ENCODE measurements around the gene FOXF1.

FOXF1 gene

GRCh38 chr16:86476956-86477534, 33.3 kb upstream of the FOXF1 start:
- Histone ChIP-seq H3K79me2 (ENCODE audit: insufficient read depth, low read length) (no peaks in the 10 kb centered on the region), H3K9me3 (ENCODE audit: insufficient read depth, low read length, severe bottlenecking) (peaks cover 2% of the 10 kb centered on the region), H4K20me1 (ENCODE audit: insufficient read depth, low read length) (no peaks in the 10 kb centered on the region), H2AFZ (ENCODE audit: low read depth, low read length) (no peak overlapping the region), H3K36me3 (ENCODE audit: insufficient read depth, low read length) (no peaks in the 10 kb centered on the region), H3K27ac (ENCODE audit: low read length) (no peak overlapping the region), H3K27me3 (ENCODE audit: insufficient read depth, low read length, poor library complexity) (peaks cover 4% of the 10 kb centered on the region), H3K4me1 (ENCODE audit: insufficient read depth, low read length) (no peaks in the 10 kb centered on the region), H3K4me2 (ENCODE audit: insufficient read depth, low read length) (no peak overlapping the region), H3K9ac (ENCODE audit: low read depth, low read length) (no peak overlapping the region), H3K4me3 (ENCODE audit: low read depth in 1 of 2, low read length in 2 of 2) (no peak overlapping the region)
- TF ChIP-seq, protein P1, sequence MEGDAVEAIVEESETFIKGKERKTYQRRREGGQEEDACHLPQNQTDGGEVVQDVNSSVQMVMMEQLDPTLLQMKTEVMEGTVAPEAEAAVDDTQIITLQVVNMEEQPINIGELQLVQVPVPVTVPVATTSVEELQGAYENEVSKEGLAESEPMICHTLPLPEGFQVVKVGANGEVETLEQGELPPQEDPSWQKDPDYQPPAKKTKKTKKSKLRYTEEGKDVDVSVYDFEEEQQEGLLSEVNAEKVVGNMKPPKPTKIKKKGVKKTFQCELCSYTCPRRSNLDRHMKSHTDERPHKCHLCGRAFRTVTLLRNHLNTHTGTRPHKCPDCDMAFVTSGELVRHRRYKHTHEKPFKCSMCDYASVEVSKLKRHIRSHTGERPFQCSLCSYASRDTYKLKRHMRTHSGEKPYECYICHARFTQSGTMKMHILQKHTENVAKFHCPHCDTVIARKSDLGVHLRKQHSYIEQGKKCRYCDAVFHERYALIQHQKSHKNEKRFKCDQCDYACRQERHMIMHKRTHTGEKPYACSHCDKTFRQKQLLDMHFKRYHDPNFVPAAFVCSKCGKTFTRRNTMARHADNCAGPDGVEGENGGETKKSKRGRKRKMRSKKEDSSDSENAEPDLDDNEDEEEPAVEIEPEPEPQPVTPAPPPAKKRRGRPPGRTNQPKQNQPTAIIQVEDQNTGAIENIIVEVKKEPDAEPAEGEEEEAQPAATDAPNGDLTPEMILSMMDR (IDR thresholded peaks at IDR 0.05; ENCODE audit: borderline replicate concordance, extremely low read depth, low read length, poor library complexity, severe bottlenecking), result no peak
- no peak for TF ChIP-seq EZH2 (IDR thresholded peaks at IDR 0.05; ENCODE audit: borderline replicate concordance, low read depth, low read length, severe bottlenecking)
- ATAC-seq (ENCODE audit: insufficient read depth, low read depth), result no peak
- no peak for DNase-seq

DNA sequence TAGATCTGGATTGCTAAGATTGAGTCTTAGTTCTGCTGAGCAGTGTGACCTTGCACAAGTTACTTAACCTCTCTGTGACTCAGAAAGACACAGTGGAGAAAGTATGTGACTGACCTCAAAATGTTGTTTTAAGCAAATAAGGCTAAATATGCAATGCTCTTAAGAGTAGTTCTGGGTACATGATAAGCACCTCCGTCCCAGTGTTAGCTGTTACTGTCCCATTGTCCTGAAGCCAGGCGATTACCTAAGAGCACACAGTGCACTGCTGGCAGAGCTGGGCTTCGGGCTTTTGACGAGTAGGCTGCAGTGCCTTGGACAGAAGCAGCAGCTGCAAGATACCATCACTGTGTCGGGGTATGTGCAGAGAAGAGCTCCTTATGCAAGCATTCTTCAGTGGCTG, 32.7 kb upstream of the FOXF1 start:
- DNase-seq, result no peak
- Histone ChIP-seq H3K27me3 (ENCODE audit: insufficient read depth, low read length, poor library complexity) (peaks cover 4% of the 10 kb centered on the region), H3K9me3 (ENCODE audit: insufficient read depth, low read length, severe bottlenecking) (no peaks in the 10 kb centered on the region), H3K4me3 (ENCODE audit: low read depth in 1 of 2, low read length in 2 of 2) (no peak overlapping the region), H4K20me1 (ENCODE audit: insufficient read depth, low read length) (no peaks in the 10 kb centered on the region), H3K27ac (ENCODE audit: low read length) (no peak overlapping the region), H3K79me2 (ENCODE audit: insufficient read depth, low read length) (no peaks in the 10 kb centered on the region), H3K4me2 (ENCODE audit: insufficient read depth, low read length) (no peak overlapping the region), H2AFZ (ENCODE audit: low read depth, low read length) (no peak overlapping the region), H3K9ac (ENCODE audit: low read depth, low read length) (no peak overlapping the region), H3K4me1 (ENCODE audit: insufficient read depth, low read length) (no peaks in the 10 kb centered on the region), H3K36me3 (ENCODE audit: insufficient read depth, low read length) (no peaks in the 10 kb centered on the region)
- no peak for TF ChIP-seq EZH2 (IDR thresholded peaks at IDR 0.05; ENCODE audit: borderline replicate concordance, low read depth, low read length, severe bottlenecking)
- TF ChIP-seq, protein P1 (IDR thresholded peaks at IDR 0.05; ENCODE audit: borderline replicate concordance, extremely low read depth, low read length, poor library complexity, severe bottlenecking), result no peak
- no peak for ATAC-seq (ENCODE audit: insufficient read depth, low read depth)

DNA sequence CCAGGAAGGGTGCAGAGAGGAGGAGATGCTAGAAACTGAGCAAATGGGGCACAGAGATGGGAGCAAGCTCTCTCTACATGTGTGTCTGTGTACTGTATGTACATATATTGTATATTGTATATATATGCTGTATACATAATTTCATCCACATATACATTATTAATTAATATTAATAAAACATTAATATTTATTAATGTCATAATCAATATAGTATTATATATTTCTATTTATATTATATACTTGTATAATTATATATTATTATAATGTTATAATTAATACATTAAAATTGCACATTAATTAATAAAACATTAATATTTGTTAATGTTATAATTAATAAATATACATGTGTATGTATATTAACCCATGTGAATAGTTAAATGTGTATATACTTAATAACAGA, 31.5 kb upstream of the FOXF1 start:
- no peak for DNase-seq
- H3K4me2 ChIP-seq (ENCODE audit: insufficient read depth, low read length), result no peak overlapping the region
- H3K4me1 ChIP-seq (ENCODE audit: insufficient read depth, low read length), result no peaks in the 10 kb centered on the region
- no peak overlapping the region for H2AFZ ChIP-seq (ENCODE audit: low read depth, low read length)
- no peak overlapping the region for H3K27ac ChIP-seq (ENCODE audit: low read length)
- H3K9ac ChIP-seq (ENCODE audit: low read depth, low read length), result no peak overlapping the region
- H3K36me3 ChIP-seq (ENCODE audit: insufficient read depth, low read length), result no peaks in the 10 kb centered on the region
- ATAC-seq (ENCODE audit: insufficient read depth, low read depth), result no peak
- H4K20me1 ChIP-seq (ENCODE audit: insufficient read depth, low read length), result no peaks in the 10 kb centered on the region
- H3K27me3 ChIP-seq (ENCODE audit: insufficient read depth, low read length, poor library complexity), result peaks cover 4% of the 10 kb centered on the region
- H3K9me3 ChIP-seq (ENCODE audit: insufficient read depth, low read length, severe bottlenecking), result no peaks in the 10 kb centered on the region
- H3K4me3 ChIP-seq (ENCODE audit: low read depth in 1 of 2, low read length in 2 of 2), result no peak overlapping the region
- TF ChIP-seq, protein P1 (IDR thresholded peaks at IDR 0.05; ENCODE audit: borderline replicate concordance, extremely low read depth, low read length, poor library complexity, severe bottlenecking), result no peak
- no peak for TF ChIP-seq EZH2 (IDR thresholded peaks at IDR 0.05; ENCODE audit: borderline replicate concordance, low read depth, low read length, severe bottlenecking)
- H3K79me2 ChIP-seq (ENCODE audit: insufficient read depth, low read length), result no peaks in the 10 kb centered on the region
